HCEC 1CT (cell line): ENCODE measurements around the gene CEP290.
A peak's percentile ranks its signal among the peaks of the same experiment; 100 is the strongest.
"Not testable (repeated sequence)": the region's sequence is repeated elsewhere in the genome, so short reads cannot be mapped to it uniquely, and the experiment has no call there.

ENCODE experiments used
- DNase-seq: peaks from one replicate; pipeline ENCODE4 v3.0.0-alpha.2; 2017

Gene CEP290

DNA sequence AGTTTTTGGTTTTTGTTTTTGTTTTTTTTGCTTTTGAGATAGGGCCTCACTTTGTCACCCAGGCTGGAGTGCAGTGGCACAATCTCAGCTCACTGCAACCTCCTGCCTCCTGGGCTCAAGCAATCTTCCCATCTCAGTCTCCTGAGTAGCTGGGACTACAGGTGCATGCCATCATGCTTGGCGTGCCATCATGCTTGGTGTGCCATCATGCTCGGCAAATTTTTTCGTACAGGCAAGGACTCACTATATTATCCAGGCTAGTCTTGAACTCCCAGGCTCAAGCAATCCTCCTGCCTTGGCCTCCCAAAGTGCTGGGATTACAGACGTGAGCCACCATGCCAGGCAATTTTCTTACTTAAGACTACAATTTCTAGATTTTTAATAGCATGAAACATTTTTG is 2.2 kb downstream of the CEP290 start:
- not testable (repeated sequence) for DNase-seq

DNA sequence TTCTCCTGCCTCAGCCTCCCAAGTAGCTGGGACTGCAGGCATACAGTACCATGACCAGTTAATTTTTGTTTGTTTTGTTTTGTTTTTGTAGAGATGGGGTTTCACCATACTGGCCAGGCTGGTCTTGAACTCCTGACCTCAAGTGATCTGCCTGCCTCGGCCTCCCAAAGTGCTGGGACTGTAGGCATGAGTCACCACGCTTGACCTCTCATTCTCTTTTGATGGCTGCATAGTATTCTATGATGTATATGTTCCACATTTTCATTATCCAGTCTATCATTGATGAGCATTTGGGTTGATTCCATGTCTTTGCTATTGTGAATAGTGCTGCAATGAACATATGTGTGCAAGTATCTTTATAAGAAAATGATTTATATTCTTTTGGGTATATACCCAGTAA is 8.7 kb downstream of the CEP290 start:
- not testable (repeated sequence) for DNase-seq

DNA sequence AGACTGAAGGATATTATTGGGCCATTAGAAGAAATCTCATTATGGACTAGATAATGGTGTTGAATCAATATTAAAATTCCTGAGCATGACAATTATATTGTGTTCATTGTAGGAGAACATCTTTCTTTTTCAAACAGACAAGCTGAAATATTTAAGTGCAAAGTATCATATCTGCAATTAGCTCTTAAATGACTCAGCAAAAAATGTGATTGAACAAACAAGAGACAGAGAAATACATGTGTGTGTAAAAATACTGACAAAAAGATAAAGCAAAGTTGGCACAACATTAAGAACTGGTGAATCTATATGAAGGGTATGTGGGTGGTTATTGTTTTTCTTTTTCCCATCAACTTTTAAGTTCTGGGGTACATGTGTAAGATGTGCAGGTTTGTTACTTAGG is 9.5 kb downstream of the CEP290 start:
- no peak for DNase-seq

DNA sequence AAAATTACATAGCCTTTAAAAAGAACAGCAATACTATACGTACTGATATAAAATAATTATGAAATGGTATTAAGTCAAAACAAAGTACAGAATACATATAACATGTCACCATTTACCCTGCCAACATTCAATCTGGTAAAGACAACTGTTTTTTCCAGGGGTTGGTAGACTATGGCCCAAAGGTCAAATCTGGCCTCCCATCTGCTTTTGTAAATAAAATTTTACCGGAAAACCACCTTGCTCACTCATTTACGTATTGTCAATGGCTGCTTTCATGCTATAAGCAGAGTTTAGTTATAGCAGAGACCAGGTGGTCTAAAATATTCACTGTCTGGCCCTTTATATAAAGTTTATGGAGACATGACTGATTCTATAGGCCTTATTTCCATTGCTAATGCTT is 14.0 kb downstream of the CEP290 start:
- no peak for DNase-seq

DNA sequence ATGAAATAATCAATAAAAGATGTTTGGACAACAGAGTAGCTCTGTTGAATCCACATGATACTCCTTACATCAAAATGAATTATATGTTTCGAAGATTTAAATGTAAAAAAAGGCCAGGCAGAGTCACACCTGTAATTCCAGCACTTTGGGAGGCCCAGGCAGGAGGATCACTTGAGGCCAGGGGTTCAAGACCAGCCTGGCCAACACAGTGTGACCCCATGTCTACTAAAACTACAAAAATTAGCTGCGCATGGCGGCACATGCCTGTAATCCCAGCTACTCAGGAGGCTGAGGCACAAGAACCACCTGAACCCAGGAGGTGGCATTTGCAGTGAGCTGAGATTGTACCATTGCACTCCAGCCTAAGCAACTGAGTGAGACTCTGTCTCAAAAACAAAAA is 14.8 kb downstream of the CEP290 start:
- no peak for DNase-seq

DNA sequence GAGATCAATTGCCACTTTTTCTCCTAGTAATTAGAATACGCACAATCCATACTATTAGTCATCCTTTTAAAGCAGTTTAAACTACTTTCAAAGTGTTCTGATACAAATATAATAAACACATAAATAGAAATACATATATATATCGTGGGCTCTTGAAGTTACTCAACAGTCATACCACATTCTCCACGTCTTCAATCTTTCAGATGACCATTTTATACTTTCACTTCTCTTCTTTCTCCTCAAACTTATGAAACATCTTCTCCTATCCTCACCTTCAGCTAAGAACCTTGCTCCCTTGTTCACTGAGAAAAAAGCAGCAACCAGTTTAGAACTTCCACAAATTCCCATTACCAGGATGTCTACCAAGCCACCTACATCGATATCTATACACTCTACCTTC is 19.2 kb downstream of the CEP290 start:
- no peak for DNase-seq

DNA sequence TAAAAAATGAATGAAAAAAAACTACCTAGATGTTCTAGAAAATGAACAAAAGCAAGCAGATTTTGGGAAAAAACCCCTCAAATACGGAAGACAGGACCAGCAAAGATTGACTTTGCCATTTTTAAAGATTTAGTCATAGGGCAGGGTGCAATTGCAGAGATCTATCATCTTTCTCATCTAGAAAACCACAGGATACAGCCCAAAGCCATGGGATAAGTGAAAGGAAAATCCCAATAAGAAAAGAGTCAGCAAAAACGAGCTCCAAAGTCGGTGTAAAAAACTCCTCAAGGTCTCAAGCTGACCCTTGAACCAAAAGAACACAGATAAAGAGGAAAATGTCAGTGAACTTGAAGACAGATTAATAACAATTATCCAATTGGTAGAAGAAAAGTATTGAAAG is 28.0 kb downstream of the CEP290 start:
- DNase-seq, result peak; percentile 35

DNA sequence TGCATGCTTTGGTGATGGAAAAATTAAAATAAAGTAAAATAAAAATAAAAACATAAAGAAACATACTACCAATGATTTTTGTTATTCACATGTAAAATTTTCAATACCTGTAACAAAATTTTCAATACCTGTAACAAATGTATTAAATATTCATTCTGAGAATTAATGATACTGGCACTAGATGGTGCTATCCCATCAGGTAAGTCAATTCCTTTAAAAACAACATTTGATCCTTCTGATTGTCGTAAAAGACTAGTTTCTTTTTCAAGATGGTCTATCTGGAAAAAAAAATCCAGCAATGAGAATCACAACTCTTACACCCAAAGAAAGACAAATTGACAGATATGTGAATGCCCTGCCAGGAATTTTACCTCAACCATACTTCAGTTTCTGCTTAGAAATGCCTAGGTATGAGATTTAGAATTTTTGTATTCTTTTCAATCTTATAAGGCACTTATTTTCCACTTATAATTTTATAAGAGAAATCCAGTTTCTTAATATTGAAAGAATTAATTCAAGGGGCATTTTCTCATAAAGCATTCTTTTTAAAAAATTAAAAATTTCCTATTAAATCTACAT is 30.7 kb downstream of the CEP290 start:
- peak; percentile 54 for DNase-seq

DNA sequence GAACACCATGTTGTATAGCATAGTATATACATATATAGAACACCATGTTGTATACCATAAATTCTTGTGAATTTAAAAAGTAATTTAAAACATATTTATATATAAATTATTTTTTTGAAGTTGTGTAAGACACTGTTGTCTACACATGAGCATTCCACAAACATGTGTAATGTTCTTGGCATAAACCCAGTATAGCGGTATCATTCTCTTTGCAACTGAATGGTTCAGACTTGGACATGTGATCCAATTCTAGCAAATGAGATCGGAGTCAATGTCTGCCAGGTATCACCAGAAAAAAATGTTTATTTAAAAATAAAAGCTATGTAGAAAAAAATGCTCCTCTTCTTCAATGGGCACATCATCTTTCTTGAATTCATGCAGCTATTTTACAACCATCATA is 33.9 kb downstream of the CEP290 start:
- peak; percentile 4 for DNase-seq

DNA sequence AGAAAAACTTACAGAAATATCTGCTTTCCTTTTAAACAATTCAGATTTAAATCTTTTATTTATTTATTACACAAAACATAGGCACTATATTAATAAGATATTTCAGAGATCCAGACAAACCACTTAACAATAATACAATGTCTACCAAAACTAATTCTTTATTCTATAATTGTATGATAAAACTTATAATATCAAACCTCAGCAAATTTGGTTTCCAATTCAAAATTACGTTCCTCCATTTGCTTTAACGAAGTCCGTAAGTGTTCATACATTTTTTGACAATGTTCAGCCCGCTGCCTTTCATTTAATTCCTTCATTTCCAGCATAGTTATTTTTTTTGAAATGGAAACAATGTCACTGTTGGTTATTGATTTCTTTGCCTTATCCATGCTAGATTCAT is 48.3 kb downstream of the CEP290 start:
- no peak for DNase-seq

DNA sequence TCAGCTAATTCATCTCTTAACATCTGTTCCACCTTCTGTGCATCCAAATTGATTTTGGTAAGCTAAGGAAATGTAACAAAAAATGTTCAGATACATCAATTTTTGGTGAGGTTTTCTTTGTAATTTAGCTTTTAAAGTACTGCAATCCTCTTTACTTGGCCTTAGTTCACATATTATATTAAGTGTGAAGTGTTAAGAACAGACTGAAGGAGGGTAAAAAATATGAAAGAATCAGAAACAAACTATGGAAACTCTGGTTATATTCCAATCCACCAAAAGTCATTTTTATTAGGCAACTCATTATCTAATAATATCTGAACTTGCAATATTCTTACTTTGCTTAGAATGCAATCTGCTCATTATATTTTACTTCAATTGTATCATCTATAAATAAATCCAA is 49.1 kb downstream of the CEP290 start:
- no peak for DNase-seq

DNA sequence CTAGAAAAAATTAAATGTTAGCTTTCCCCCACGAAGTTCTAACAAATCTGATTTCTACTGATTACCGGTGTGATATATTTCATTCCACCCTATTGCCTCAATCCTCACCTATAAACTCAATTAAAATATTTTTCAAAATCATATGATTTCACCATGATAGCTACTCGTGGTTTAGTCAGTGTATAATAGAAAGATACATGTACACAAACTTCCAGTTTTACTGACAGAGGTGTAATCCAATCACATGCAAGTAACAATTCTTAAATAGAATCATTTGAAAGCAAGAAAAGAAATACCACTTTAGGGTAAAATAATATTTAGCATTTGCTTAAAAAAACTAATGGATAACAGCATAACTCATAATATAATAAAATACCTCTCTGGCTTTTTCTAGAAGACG is 57.7 kb downstream of the CEP290 start:
- no peak for DNase-seq

DNA sequence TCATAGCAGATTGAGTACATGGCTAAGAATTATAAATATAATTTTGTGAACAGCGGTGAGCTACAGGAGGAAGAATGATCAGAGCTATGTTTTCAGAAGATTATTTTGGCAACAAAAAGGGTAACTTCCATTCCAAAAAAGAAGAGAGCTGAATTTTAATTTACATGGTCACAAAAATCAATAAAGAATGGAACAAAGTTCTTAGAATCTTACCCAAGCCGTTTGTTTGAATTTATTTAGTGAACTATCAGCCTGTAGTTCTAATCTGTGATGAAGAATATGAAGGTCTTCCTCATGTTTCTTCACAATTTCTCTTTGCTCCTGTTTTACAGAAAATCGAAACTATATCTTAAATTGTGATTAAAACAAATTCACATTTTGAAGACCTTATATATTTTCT is 58.3 kb downstream of the CEP290 start:
- DNase-seq, result no peak

DNA sequence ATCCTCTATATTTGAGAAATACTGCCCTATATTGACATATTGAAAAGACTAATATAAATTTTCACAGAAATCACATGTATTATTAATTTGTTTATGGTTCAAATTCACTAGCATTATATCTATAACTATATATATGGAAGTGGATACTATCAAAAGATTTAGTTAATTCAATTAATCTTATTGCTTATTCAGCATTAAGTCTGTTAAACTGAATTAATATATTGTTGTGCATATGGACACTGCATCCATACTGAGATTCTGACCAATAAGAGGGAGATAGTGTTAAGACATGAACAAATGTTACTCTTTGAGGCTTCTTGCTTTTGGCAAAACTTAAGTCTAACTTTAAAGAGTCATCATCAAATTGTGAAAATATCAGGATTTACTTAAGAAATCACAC is 60.6 kb downstream of the CEP290 start:
- DNase-seq, result no peak

DNA sequence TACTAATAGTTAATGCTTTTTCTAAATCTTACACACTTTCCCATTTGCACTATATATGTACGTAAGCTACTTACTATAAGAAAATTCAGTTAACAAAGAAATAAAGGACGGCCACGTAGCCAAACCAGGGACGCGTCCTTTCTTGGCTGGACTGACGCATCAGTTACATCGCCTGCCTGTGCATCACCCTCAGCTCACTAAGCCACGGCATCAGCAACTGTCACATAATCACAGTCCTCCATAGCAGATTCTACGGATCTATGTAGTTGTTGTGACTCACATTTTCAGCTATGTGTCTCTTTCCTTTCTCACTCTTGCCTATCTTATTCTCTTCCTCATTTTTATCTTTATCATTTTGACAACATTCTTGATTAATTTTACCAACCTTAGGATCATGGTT is 74.6 kb downstream of the CEP290 start:
- no peak for DNase-seq

DNA sequence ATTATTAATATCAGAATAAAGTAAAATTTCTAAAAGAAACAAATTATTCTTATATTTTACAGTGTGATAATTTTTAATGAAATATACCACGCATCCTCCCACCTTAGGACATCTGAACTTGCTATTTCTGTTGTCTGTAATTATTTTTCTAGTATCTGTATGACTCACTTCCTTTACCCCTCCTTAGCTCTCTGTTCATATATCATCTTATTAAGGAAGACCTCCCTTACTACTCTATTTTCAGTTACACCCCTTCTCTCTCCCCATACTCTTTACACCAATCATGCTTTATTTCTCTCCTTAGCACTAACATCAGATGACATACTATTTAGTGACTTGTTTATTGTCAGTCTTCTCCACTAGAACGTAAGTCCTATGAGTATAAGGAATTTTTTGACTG is 78.5 kb downstream of the CEP290 start:
- DNase-seq, result peak; percentile 67

DNA sequence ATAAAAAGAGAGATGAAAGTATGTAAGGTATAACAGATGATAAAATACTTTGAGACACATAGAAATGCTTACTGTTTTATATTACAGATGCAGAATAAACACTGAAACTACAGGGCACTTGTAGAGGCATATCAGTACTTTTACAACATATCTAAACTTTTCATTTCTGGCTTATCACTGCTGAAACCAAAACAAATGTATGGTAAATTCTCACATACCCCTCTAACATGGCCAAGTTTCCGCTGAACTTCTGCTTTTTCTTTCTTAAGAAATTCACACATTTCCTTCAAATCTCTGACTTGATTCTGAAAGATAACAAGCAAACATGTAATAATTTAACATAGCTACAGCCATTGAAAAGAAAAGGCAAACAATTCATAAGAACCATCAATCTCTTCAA is 79.4 kb downstream of the CEP290 start:
- no peak for DNase-seq

DNA sequence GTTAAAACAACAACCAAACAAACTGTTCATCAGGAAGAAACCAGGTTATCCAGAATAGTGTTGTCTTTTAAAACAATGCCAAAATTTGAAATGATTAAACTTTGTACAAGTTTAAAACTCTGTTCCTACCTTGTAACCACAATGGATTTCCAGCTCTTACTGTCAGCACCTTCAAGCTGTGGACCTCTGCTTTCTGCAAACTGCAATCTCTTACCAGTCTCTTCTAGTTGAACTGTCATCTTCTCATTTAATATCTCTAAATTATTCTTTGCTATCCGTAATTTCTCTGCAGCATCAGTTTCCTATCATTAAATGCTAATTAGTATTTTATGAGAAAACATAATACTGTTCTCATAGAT is 83.2 kb downstream of the CEP290 start:
- no peak for DNase-seq

DNA sequence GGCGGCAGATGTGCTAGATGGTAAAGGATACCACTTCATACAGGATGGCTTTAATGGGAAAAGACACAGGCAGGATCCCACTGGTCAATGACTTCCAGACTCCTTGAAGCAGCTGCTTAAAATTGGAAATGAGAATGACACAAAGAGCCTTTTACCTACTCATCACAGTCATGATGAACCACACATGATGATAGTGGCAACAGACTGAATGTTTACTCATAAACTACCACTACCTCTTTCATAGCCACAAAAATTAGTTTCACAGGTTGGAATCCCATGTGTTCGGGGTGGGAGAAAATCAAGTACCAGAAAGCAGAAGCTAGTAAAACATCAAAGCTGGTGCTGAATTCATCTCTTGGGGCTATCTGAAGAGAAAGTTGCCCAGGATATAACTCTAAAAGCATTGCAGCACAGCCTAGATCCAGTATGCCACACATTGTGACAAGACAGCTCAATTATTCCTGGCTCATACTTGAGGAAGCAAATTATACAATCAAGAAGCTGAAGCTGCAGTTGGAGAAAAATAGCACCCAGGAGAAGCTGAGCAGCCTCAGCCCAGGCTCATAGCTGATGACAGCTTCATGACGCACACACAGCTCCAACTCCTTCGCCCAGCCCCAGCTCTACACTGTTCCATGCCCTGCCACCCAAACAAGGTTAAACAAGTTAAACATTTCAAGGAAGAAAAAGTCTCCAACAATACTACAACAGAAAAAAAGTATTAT is 83.7 kb downstream of the CEP290 start:
- peak; percentile 82 for DNase-seq

DNA sequence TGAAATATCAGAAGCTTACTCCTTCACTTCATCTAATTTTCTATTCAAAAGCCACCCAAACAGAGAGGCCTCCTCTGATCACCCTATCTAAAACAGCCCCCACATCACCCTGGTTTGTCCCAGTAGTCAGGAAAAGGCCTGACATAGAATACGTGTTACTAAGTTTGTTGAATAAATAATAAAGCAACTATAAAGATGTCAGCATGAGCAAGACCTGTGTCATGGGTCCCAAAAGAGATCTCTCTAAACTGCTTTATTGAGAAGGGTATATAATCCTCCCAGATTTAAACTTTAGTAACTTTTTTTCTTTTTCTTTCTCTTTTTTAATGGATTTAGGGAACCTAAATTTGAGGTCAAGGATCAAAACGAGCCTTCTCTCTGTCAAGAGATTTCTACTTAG is 85.3 kb downstream of the CEP290 start:
- DNase-seq, result peak; percentile 35

DNA sequence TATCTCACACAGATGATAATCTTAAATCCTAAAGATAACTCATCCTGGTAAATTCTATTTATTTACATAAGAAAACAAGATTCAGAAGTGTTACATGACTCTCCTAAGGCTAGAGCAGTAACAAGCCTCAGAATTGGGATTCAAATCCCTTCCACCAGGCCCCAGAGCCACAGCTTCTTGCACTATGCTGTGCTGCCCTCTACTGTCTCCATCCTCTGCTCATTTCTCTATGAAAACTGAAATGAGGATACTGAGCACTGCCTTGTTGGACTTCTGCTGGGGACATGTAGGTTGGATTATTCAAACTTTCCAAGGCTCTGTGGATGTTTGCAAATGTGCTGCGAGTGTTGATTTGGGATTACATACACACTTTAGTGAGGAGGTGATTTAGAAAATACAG is 89.2 kb downstream of the CEP290 start:
- peak; percentile 63 for DNase-seq

DNA sequence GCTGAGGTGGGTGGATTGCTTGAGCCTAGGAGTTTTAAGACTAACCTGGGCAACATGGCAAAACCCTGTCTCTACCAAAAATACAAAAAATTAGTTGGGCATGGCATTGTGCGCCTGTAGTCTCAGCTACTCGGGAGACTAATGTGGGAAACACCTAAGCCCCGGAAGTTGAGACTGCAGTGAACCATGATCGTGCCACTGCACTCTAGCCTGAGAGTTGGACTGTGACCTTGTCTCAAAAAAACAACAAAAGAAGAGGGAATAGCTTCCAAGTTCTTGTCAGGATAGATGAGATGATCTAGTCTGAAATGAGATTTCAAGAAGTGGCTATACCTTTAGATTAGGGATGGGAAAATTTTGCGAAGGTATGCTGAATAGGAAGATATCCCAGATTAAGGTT is 97.9 kb downstream of the CEP290 start:
- no peak for DNase-seq

DNA sequence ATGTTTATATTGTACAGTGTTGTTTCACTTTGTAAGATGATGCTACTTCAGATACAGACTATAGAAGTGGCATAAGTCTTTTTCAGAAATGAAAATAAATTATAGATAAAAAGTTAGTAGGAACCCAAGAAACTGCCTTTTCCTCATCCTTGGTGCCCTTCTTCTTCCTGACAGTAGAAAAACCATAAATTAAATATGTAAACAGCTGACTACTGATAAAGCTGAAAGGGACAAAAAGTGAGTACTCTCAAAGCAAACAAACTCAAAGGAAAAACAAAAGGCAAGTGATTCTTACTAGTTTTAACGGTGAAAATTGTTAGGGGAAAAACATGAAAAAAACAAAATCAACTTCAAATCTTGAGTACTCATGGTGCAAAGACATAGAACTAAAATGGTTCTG is 104.1 kb downstream of the CEP290 start:
- DNase-seq, result no peak

DNA sequence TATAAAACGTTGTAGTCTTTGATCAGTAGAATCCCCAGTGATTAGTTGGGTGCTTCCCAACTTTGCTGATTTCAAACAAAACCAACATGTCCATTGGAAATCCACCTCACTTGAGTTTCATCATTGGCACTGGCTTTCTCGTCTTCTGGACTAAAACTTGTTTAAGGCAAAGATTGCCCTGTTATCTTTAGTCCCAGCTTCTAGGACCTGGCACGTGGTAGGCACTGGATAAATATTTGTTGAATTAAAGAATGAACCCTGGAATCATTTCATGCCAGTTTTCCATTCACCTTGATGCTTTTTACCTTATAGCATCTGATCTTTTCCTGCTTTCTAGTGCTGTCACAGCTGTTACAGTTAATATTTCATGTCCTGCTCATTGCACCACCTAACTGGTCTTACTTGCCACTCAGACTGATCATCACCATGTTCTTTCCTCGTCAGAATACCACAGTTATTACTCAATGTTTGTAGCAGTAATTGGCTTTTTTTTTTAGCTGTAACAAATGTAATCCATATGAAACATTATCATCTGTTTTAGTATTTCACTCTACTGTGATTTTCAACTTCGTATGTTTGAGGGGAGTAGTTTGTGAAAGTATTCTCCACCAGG is 105.4 kb downstream of the CEP290 start:
- DNase-seq, result peak; percentile 68

DNA sequence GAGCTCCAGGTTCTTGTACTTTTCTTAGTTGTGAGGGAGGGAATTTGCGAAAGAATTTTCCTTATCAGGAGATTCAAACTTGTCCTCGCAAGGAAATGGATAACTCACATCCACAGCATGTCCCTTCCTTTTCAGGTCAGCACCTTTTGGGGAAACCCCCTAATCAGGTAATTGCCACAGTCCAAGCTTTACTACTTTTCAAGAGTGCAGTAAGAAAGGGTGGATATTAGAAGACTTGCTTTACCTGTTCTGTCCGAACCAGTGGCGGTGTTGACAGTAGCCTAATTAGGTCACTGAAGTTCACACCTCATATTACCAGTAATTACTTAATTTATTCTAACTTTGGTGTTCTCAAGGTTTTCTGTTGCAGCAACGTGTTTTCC is 106.0 kb downstream of the CEP290 start:
- no peak for DNase-seq
